HG03520 (cell line): ENCODE results near the gene ANO2.

ENCODE experiments used
- ATAC-seq: cut with Tn5 transposase; IDR thresholded peaks from one replicate; pipeline ENCODE4 v1.9.1; 2021; ENCODE audit warnings: mild to moderate bottlenecking, moderate library complexity; ENCODE audit not compliant: unreplicated experiment

Gene ANO2

DNA sequence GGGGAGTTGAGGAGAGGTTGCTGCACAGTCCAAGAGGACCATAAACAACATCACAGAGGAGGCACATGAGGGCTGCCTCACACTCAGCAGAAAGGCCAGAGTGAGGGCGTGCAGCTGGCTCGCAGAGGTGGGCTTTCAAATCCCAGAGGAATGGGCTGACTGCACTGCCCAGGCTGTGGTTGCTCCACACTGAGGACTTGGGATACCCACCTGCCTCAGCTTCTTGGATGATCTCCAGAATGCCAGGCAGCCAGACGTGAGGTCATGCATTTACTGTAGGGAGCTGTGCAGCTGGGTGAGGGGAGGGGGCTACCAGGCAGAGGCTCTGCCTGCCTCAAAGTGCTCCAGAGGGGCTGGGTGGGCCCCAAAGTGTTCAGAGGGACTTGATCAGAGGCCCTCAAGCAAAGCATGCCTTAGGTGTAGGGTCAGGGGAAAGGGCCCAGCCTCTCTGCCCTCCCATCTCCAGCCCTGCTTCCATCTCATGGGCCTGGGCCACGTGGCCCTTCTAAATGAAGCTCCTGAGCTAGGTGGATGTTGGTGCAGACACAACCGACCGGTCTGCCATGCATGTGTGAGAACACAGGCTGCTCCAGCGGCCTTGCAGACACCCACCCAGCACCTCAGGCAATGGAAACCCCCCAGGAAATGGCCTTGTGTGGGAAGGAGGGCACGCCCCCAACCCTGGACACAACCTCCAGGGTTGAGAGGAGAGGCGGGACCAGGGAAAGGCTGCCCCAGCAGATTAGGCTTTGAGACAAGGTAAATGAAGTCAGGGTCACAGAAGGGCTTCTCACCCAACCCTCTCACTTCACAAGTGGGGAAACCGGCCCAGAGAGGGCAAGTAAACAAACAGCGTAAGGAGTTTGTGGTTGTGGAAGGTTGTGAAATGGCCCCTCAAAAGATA, 422.4 kb downstream of the ANO2 start:
- no peak for ATAC-seq

GRCh38 chr12:5521456-5522325, 423.4 kb downstream of the ANO2 start:
- no peak for ATAC-seq

- ATAC-seq, result no peak
These were observed 424.2 kb downstream of the ANO2 start for GRCh38 chr12:5520831-5521230.

DNA sequence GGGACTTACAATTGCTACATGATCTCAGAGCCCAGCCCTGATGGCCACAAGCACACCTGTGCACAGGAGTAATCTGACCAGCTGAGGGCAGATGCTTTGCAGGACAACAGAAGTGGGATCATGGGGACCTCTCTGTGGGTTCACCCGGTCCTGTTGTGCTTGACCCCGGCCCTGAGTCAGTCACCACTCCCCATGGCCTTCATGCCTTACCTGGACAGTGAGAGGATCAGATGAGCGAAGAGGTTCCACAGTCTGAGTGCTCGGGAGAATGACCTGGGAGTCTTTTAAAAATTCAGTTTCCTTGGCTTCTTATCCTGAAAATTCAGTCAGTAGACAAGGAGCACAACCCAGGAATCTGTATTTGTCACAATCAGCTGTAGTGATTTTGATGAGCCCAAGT, 425.0 kb downstream of the ANO2 start:
- no peak for ATAC-seq

GRCh38 chr12:5518584-5519365, 426.3 kb downstream of the ANO2 start:
- no peak for ATAC-seq

DNA sequence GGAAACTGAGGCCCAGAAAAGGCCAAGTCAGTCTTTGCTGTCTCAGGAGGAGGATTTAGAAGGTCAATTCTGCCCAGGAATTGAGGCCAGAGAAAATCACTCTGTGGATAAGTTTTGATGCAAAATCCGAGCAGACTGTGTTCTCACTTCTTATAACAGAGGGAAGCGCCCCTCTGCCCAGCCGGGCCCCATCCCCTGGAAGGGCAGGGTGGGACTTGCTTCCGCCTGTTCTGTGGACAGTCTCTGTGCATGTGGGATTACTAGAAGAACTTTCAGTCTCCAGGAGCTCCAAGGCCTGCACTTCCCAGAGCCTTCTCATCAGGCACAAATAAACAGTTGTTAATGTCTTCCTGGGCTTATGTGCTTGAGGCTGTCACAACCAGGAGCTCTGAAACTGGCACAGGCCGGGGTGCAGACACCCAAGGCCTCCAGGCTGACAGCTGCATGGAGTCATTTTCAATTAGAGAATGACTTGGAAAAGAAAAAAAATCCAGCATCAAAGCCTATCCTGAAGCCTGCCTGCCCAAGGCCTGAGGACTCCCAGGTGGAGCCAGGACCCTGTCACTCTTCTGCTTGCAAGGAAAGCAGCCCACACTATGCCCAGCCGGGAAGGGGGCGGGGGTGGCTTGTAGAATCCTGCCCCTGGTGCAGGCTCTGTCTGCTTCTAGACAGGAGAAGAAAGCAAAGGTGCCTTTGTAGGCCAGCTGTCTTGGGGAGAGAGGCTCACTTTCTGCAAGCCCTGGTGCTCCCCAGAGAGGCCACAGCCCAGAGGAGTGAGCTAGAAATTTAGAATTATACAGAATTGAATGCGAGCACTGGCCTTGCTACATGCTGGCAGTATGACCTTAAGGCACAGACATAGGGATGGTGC, 428.5 kb downstream of the ANO2 start:
- ATAC-seq, result no peak

DNA sequence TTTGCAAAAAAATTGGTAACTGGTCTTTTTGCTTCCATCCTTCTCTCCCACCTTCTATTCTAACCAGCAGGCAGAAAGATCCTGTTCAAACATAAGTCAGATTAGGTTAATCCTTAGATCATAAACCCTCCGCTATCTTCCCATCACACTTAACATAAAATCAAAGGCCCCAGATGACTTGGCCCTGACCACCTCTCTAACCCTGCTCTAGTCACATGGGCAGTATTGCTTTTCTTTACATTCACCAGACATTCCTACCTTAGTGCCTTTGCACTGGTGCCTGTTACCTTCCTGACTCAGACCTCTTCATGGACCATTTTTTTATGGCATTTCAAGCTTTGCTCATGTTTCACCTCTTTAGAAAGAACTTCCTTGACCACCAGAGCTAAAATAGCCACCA, 429.6 kb downstream of the ANO2 start:
- ATAC-seq, result no peak

GRCh38 chr12:5514545-5514944, 430.5 kb downstream of the ANO2 start:
- ATAC-seq, result no peak

- no peak for ATAC-seq
These were observed 431.0 kb downstream of the ANO2 start for GRCh38 chr12:5514016-5514415.

- no peak for ATAC-seq
These were observed 431.7 kb downstream of the ANO2 start for GRCh38 chr12:5513406-5513805.
